AG09309 (cell line): ENCODE measurements around the gene CCDC70.

Source experiments
- DNase-seq: peaks from one replicate; pipeline ENCODE4 v3.0.0-alpha.2; 2010; ENCODE audit warnings: low read depth
- H3K4me3 ChIP-seq: 2 replicates; pipeline ENCODE4 v1.5.1; 2011; ENCODE audit warnings: mild to moderate bottlenecking, low read depth, low read length, moderate library complexity; ENCODE audit not compliant: control insufficient read depth
- CTCF ChIP-seq: IDR thresholded peaks from 2 replicates; pipeline ENCODE4 v1.5.1; 2011; ENCODE audit warnings: mild to moderate bottlenecking, low read depth, low read length, inconsistent platforms; ENCODE audit not compliant: insufficient read depth, control insufficient read depth; ENCODE audit errors: missing control alignments

Gene CCDC70

GRCh38 chr13:51818276-51818675 lies 43.5 kb upstream of the CCDC70 start:
- no peak for DNase-seq
- TF ChIP-seq CTCF: no peak
- H3K4me3 ChIP-seq: no peak overlapping the region

- TF ChIP-seq CTCF: no peak
- H3K4me3 ChIP-seq: no peak overlapping the region
- DNase-seq: peak; percentile 24
These were observed 42.8 kb upstream of the CCDC70 start for GRCh38 chr13:51818781-51819511.

- no peak overlapping the region for H3K4me3 ChIP-seq
- no peak for DNase-seq
- TF ChIP-seq CTCF: no peak
These were observed 42.2 kb upstream of the CCDC70 start for GRCh38 chr13:51819544-51819943.

- H3K4me3 ChIP-seq: no peak overlapping the region
- no peak for TF ChIP-seq CTCF
- no peak for DNase-seq
These were observed 41.7 kb upstream of the CCDC70 start for GRCh38 chr13:51820016-51820597.

GRCh38 chr13:51821606-51822005 lies 40.2 kb upstream of the CCDC70 start:
- H3K4me3 ChIP-seq: no peak overlapping the region
- TF ChIP-seq CTCF: no peak
- DNase-seq: no peak

- no peak overlapping the region for H3K4me3 ChIP-seq
- TF ChIP-seq CTCF: no peak
- no peak for DNase-seq
These were observed 39.5 kb upstream of the CCDC70 start for GRCh38 chr13:51822106-51822815.
